T-cell (primary cell): Measurements from ENCODE around the gene AHCTF1. TPM values are rescaled to one million over a fixed set of nuclear protein-coding genes. Genes with fewer than 3 reads are reported as not detected.

Source experiments
- ATAC-seq, 4 experiments: fragments of 200-7000 bp in 3 of 4; fragments of 150-1000 bp in 1 of 4; cut with Tn5 transposase; replicated peaks in 1 of 4; 1 replicate in 3 of 4; 2 replicates in 1 of 4; pipeline ENCODE4 v1.10.0; 2021; ENCODE audit warnings: moderate library complexity in 3 of 4, mild to moderate bottlenecking in 2 of 4, moderate number of reproducible peaks in 1 of 4
- CTCF ChIA-PET, 2 donors: fragments of 300-600 bp; sonication (Branson Sonifier 250); formaldehyde crosslinking; loops; one replicate each; lab custom pipeline; 2022; ENCODE audit warnings: antibody characterized with exemption in 2 of 2; lab: Charles Lee
- POLR2A ChIA-PET, 2 donors: fragments of 300-600 bp; sonication (Branson Sonifier 250); formaldehyde crosslinking; loops; one replicate each; lab custom pipeline; 2022; ENCODE audit warnings: antibody characterized with exemption in 2 of 2; lab: Charles Lee
- DNase-seq, 35 experiments: peaks; one replicate each; pipeline versions ENCODE4 v3.0.0 to v3.0.0-alpha.2; 2013 to 2023
- H3K27ac ChIP-seq: one replicate; pipeline ENCODE4 v1.5.1; 2013; ENCODE audit warnings: low read length
- H3K27me3 ChIP-seq, 2 experiments: replicated peaks in 1 of 2; 1 replicate in 1 of 2; 2 replicates in 1 of 2; pipeline versions ENCODE4 v1.6.1 to v1.7.0; 2013; ENCODE audit warnings: low read length in 1 of 2, mixed read lengths in 1 of 2; ENCODE audit not compliant: control insufficient read depth in 2 of 2, insufficient read depth in 2 of 2; ENCODE audit errors: extremely low read depth in 1 of 2
- H3K36me3 ChIP-seq, 2 donors: 1 replicate in 1 of 2; 2 replicates in 1 of 2; pipeline versions ENCODE4 v1.6.1 to v1.7.0; 2013; ENCODE audit warnings: low read length in 1 of 2; ENCODE audit not compliant: control insufficient read depth in 2 of 2, insufficient read depth in 1 of 2; ENCODE audit errors: extremely low read depth in 1 of 2
- H3K4me1 ChIP-seq, 2 experiments: 1 replicate in 1 of 2; 2 replicates in 1 of 2; pipeline versions ENCODE4 v1.6.1 to v1.7.0; 2013; ENCODE audit warnings: low read length in 2 of 2, mixed read lengths in 1 of 2; ENCODE audit not compliant: insufficient read depth in 2 of 2, control insufficient read depth in 1 of 2; ENCODE audit errors: extremely low read depth in 1 of 2
- H3K4me3 ChIP-seq, 2 donors: 1 replicate in 1 of 2; 2 replicates in 1 of 2; pipeline versions ENCODE4 v1.5.1 to v1.7.0; 2013; ENCODE audit warnings: mild to moderate bottlenecking in 2 of 2, low read length in 1 of 2, moderate library complexity in 1 of 2; ENCODE audit not compliant: control insufficient read depth in 1 of 2; ENCODE audit errors: extremely low read depth in 1 of 2
- H3K9me3 ChIP-seq: 2 replicates; pipeline ENCODE4 v1.7.0; 2013
- H3K27ac Mint-ChIP-seq, 2 donors: one replicate each; pipeline ENCODE4 v1.8.0; 2020 to 2021; ENCODE audit warnings: mild to moderate bottlenecking in 2 of 2, mixed read lengths in 2 of 2
- H3K27me3 Mint-ChIP-seq, 2 donors: one replicate each; pipeline ENCODE4 v1.8.0; 2021 to 2022; ENCODE audit warnings: mixed read lengths in 2 of 2
- H3K36me3 Mint-ChIP-seq: one replicate; pipeline ENCODE4 v1.8.0; 2021; ENCODE audit warnings: mixed read lengths
- H3K4me1 Mint-ChIP-seq, 3 donors: one replicate each; pipeline ENCODE4 v1.8.0; 2020 to 2022; ENCODE audit warnings: mixed read lengths in 3 of 3, mild to moderate bottlenecking in 1 of 3
- H3K4me3 Mint-ChIP-seq, 3 donors: one replicate each; pipeline ENCODE4 v1.8.0; 2020 to 2022; ENCODE audit warnings: mild to moderate bottlenecking in 3 of 3, mixed read lengths in 3 of 3, moderate library complexity in 3 of 3
- H3K9me3 Mint-ChIP-seq, 3 donors: one replicate each; pipeline ENCODE4 v1.8.0; 2020 to 2022; ENCODE audit warnings: mixed read lengths in 3 of 3
- WGBS: methylation state at CpG from one replicate; pipeline ENCODE4 v1.1.5; 2013; ENCODE audit warnings: missing lambda C conversion rate; ENCODE audit not compliant: insufficient coverage; 5-methylcytosine and 5-hydroxymethylcytosine counted together
- total RNA-seq, 35 experiments: library from RNA in 6 of 35; stranded (reverse) in 6 of 35; fragments of 120-200 nt in 1 of 35; gene quantifications; one replicate each; pipeline versions ENCODE4 v1.2.1 to v1.2.4 and lab custom pipeline; 2013 to 2026

AHCTF1 gene
- total RNA-seq, 5 donors from 2014 or later (not counting 1 experiment from before 2014, with no cell fraction given) = 41.6 to 60.3 (median 53.6) TPM

DNA sequence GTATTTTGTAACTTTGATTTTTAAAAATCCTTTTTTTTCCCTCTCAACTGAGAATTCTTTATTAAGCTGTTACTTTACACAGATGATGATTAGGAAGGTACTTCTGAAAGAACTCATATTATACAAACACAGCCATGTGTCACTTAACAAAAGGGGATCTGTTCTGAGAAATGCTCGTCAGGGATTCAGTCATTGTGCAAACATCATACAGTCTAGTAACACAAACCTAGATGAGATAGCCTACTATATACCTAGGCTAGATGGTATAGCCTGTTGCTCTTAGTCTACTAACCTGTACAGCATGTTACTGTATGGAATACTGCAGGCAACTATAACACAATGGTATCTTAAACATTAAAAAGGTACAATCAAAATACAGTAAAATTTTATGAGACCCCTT is 24.9 kb downstream of the AHCTF1 start:
- DNase-seq (no peak), ATAC-seq (no peak)
- no peaks in the 10 kb centered on the region for H3K27me3 Mint-ChIP-seq
- H3K27ac Mint-ChIP-seq = no peak overlapping the region
- H3K4me1 Mint-ChIP-seq = peaks cover 2 to 19% (median 11%) of the 10 kb centered on the region in 3 donors
- no peaks in the 10 kb centered on the region for H3K4me1 ChIP-seq
- peaks cover 57% of the 10 kb centered on the region for H3K36me3 Mint-ChIP-seq
- no peak overlapping the region for H3K27ac ChIP-seq
- no peaks in the 10 kb centered on the region for H3K9me3 ChIP-seq
- CTCF ChIA-PET = interaction anchor here (0.5 to 1.3 kb wide), 8 partner anchors 13 to 1932 kb away, joined by 3 to 9 read pairs (median 4); no protein-coding TSS in a partner anchor
- no CpG with 5 or more reads among the region's 1 CpG for WGBS
- POLR2A ChIA-PET = no interaction called here
- no peak overlapping the region for H3K4me3 Mint-ChIP-seq
- no peaks in the 10 kb centered on the region for H3K9me3 Mint-ChIP-seq
- no peak overlapping the region for H3K4me3 ChIP-seq
- H3K27me3 ChIP-seq = no peaks in the 10 kb centered on the region
- H3K36me3 ChIP-seq = peaks cover 0 to 74% of the 10 kb centered on the region in 2 donors

DNA sequence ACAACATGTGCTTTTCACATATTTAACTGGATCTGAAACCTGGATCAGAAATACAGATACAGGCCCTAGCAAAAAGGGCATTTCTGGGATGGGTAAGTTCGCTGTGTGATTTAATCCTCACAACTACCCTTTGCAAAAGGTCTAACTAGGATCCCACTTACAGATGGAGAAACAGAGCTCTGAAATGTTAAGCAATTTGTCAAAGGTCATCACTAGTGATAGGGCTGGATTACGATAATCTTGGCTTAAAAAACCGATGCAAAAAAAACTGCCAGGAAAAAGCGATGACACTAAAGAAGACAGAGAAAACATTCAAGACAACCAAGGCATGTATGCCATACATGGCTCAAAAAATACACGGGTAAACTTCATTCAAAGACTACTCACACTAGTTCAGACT is 29.9 kb downstream of the AHCTF1 start:
- 100% methylated on average over 3 of the region's 5 CpGs for WGBS
- Mint-ChIP-seq H3K9me3 (no peaks in the 10 kb centered on the region), H3K36me3 (peaks cover 68% of the 10 kb centered on the region), H3K4me3 (no peak overlapping the region), H3K27ac (no peak overlapping the region), H3K4me1 (peaks cover 0 to 5% (median 4%) of the 10 kb centered on the region in 3 donors), H3K27me3 (no peaks in the 10 kb centered on the region)
- ATAC-seq (no peak), DNase-seq (no peak)
- no peaks in the 10 kb centered on the region for H3K4me1 ChIP-seq
- POLR2A ChIA-PET = no interaction called here
- H3K36me3 ChIP-seq = peaks cover 0 to 83% of the 10 kb centered on the region in 2 donors
- CTCF ChIA-PET = no interaction called here
- no peaks in the 10 kb centered on the region for H3K9me3 ChIP-seq
- no peaks in the 10 kb centered on the region for H3K27me3 ChIP-seq
- H3K4me3 ChIP-seq = no peak overlapping the region
- no peak overlapping the region for H3K27ac ChIP-seq

DNA sequence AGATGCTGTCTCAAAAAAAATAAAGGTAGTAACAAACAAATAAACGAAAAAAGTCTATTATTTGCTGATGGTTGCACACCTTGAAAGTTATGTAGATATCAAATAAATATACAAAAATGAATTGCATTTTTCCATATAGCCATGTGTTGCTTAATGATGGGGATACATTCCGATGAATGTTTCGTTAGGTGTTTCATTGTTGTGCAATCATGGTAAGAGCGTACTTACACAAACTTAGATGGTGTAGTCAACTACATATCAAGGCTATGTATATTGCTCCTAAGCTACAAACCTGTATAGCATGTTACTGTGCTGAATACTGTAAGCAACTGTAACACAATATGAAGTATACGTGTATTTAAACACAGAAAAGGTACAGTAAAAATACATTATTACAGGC is 34.4 kb downstream of the AHCTF1 start:
- peaks cover 3 to 71% of the 10 kb centered on the region in 2 donors for H3K36me3 ChIP-seq

DNA sequence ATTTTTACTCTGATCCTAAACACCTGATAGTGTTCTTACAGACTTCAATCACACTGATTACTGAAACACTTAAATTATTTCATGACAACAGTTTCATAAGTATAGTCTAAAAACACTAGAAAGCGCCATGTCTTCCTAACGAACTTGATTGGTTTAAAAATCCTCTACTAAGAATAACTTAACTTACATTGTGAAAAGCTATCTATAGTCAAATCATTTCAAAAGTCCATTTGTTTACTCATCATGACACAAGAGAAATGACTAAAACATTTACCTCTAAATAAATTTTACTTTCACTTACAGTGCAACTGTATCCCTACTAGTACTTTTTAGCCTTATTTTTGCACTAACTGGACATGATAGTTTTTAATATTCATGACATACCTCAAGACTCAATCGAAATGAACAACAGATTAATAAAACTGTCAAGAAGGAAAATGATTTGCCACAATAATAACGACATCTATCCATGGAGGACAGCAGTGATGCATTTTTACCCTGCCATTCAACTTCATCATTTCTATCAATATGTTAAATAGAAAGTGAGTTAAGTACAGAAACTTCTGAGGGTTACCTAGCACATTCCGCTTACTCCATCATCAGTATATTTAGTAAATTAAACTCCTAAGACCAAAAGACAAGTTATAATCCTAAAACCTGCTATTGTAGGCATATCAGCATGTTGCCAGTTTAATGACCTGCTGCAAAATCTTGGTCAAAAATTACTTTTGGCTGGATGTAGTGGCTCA is 38.4 kb downstream of the AHCTF1 start:
- ATAC-seq = no peak
- peaks cover 73% of the 10 kb centered on the region for H3K36me3 Mint-ChIP-seq
- no peak for DNase-seq
- no peak overlapping the region for H3K27ac Mint-ChIP-seq
- no peaks in the 10 kb centered on the region for H3K4me1 ChIP-seq
- H3K4me1 Mint-ChIP-seq = peaks cover 0 to 4% (median 0%) of the 10 kb centered on the region in 3 donors
- H3K27me3 ChIP-seq = no peaks in the 10 kb centered on the region
- peaks cover 3 to 67% of the 10 kb centered on the region in 2 donors for H3K36me3 ChIP-seq
- no peaks in the 10 kb centered on the region for H3K9me3 Mint-ChIP-seq
- H3K4me3 ChIP-seq = no peak overlapping the region
- no peaks in the 10 kb centered on the region for H3K9me3 ChIP-seq
- H3K27me3 Mint-ChIP-seq = no peaks in the 10 kb centered on the region
- no CpG with 5 or more reads among the region's 5 CpGs for WGBS
- ChIA-PET CTCF (no interaction called here), POLR2A (no interaction called here)
- H3K27ac ChIP-seq = no peak overlapping the region
- H3K4me3 Mint-ChIP-seq = no peak overlapping the region

More for the DNA sequence above, 34.4 kb downstream of the AHCTF1 start:
- Mint-ChIP-seq H3K27me3 (no peaks in the 10 kb centered on the region), H3K36me3 (peaks cover 72% of the 10 kb centered on the region), H3K27ac (no peak overlapping the region), H3K4me1 (peaks cover 0 to 7% (median 3%) of the 10 kb centered on the region in 3 donors), H3K9me3 (no peaks in the 10 kb centered on the region), H3K4me3 (no peak overlapping the region)
- CTCF ChIA-PET = no interaction called here
- ATAC-seq (no peak), DNase-seq (no peak)
- no peaks in the 10 kb centered on the region for H3K4me1 ChIP-seq
- WGBS = no CpG with 5 or more reads among the region's 5 CpGs
- H3K9me3 ChIP-seq = no peaks in the 10 kb centered on the region
- H3K4me3 ChIP-seq = no peak overlapping the region
- POLR2A ChIA-PET = no interaction called here
- H3K27ac ChIP-seq = no peak overlapping the region
- H3K27me3 ChIP-seq = no peaks in the 10 kb centered on the region

DNA sequence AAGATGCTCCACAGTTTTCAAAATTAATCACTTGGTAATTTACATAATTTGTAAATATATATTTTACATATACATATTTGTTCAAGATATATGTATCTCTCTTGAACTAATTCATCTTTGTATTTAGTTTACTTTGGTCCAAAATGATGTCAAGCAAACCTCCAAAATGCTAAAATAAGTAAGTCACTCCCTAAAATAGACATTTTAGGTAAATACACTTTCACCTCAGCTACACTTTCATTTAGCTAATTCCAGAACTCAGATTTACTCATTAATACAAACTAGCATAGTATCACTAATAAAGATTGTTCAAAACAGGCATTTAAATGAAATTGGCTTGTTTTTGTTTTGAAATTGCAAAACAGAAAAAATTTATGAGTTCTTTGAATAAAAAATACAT is 40.6 kb downstream of the AHCTF1 start:
- Mint-ChIP-seq H3K36me3 (peaks cover 71% of the 10 kb centered on the region), H3K27ac (no peak overlapping the region)
- CTCF ChIA-PET = interaction anchor here in 1 of 2 donors (0.5 kb wide), 1 partner anchor 277 kb away, joined by 4 read pairs; no protein-coding TSS in a partner anchor

DNA sequence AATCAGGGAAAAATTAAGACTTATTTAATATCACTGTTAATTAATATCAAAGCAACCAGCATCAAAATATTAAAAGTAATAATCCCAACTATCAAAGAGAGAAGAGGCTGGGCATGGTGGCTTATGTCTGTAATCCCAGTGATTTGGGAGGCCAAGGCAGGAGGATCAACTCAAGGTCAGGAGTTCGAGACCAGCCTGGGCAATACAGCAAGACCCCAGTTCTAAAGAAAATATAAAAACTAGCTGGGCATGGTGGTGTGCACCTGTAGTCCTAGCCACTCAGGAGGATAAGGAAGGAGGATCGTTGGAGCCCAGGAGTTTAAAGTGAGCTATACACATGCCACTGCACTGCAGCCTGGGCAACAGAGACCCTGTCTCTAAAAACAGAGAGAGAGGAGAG is 43.2 kb downstream of the AHCTF1 start:
- Mint-ChIP-seq H3K36me3 (peaks cover 64% of the 10 kb centered on the region), H3K4me1 (peaks cover 0 to 4% (median 0%) of the 10 kb centered on the region in 3 donors), H3K4me3 (no peak overlapping the region), H3K27ac (no peak overlapping the region), H3K9me3 (no peaks in the 10 kb centered on the region), H3K27me3 (no peaks in the 10 kb centered on the region)
- POLR2A ChIA-PET = no interaction called here
- H3K4me1 ChIP-seq = no peaks in the 10 kb centered on the region
- H3K27ac ChIP-seq = no peak overlapping the region
- H3K4me3 ChIP-seq = no peak overlapping the region
- no peaks in the 10 kb centered on the region for H3K9me3 ChIP-seq
- WGBS = 89% methylated on average over 1 of the region's 2 CpGs
- no peak for ATAC-seq
- no peak for DNase-seq
- H3K27me3 ChIP-seq = no peaks in the 10 kb centered on the region
- CTCF ChIA-PET = no interaction called here
- H3K36me3 ChIP-seq = peaks cover 0 to 65% of the 10 kb centered on the region in 2 donors

More for the DNA sequence above, 40.6 kb downstream of the AHCTF1 start:
- Histone ChIP-seq H3K27me3 (no peaks in the 10 kb centered on the region), H3K4me1 (no peaks in the 10 kb centered on the region), H3K9me3 (no peaks in the 10 kb centered on the region), H3K27ac (no peak overlapping the region), H3K4me3 (no peak overlapping the region), H3K36me3 (peaks cover 3 to 63% of the 10 kb centered on the region in 2 donors)
- DNase-seq = no peak
- POLR2A ChIA-PET = no interaction called here
- Mint-ChIP-seq H3K27me3 (no peaks in the 10 kb centered on the region), H3K9me3 (no peaks in the 10 kb centered on the region), H3K4me1 (peaks cover 0 to 4% (median 0%) of the 10 kb centered on the region in 3 donors), H3K4me3 (no peak overlapping the region)
- ATAC-seq = no peak
